Dedifferentiated amniotic fluid mesenchymal stem cell (primary cell): ENCODE results near the gene COL5A3.

Experiments
- DNase-seq: peaks from one replicate; pipeline ENCODE4 v3.0.0-alpha.2; 2016; ENCODE audit errors: extremely low spot score

The COL5A3 gene

GRCh38 chr19:10011974-10012373 lies 1.7 kb upstream of the COL5A3 start:
- DNase-seq, result no peak

GRCh38 chr19:10010939-10011338 lies 635 bp upstream of the COL5A3 start:
- DNase-seq, result no peak

- DNase-seq, result no peak
Measured at GRCh38 chr19:10009714-10010224, 535 bp downstream of the COL5A3 start.

- DNase-seq, result no peak
Measured at GRCh38 chr19:10008184-10008765, 2.0 kb downstream of the COL5A3 start.

- no peak for DNase-seq
Measured at GRCh38 chr19:10007371-10008183, 2.7 kb downstream of the COL5A3 start.

GRCh38 chr19:10006752-10007323 lies 3.5 kb downstream of the COL5A3 start:
- no peak for DNase-seq

GRCh38 chr19:10006335-10006708 lies 4.0 kb downstream of the COL5A3 start:
- no peak for DNase-seq

GRCh38 chr19:10005632-10006334 lies 4.5 kb downstream of the COL5A3 start:
- DNase-seq, result no peak

- no peak for DNase-seq
Measured at GRCh38 chr19:10004617-10005016, 5.7 kb downstream of the COL5A3 start.

GRCh38 chr19:10003271-10003670 lies 7.0 kb downstream of the COL5A3 start:
- DNase-seq, result no peak

GRCh38 chr19:10001899-10002298 lies 8.4 kb downstream of the COL5A3 start:
- DNase-seq, result no peak

- peak; percentile 69 for DNase-seq
Measured at GRCh38 chr19:10000171-10000826, 10.0 kb downstream of the COL5A3 start.

GRCh38 chr19:9996541-9996940 lies 13.8 kb downstream of the COL5A3 start:
- no peak for DNase-seq

GRCh38 chr19:9995999-9996398 lies 14.3 kb downstream of the COL5A3 start:
- DNase-seq, result no peak

GRCh38 chr19:9995084-9995483 lies 15.2 kb downstream of the COL5A3 start:
- DNase-seq, result no peak

- DNase-seq, result no peak
Measured at GRCh38 chr19:9991425-9992191, 18.7 kb downstream of the COL5A3 start.

- no peak for DNase-seq
Measured at GRCh38 chr19:9989504-9989903, 20.8 kb downstream of the COL5A3 start.

GRCh38 chr19:9986787-9987281 lies 23.5 kb downstream of the COL5A3 start:
- DNase-seq, result peak; percentile 27

- no peak for DNase-seq
Measured at GRCh38 chr19:9981406-9982260, 28.7 kb downstream of the COL5A3 start.

GRCh38 chr19:9972103-9972502 lies 38.2 kb downstream of the COL5A3 start:
- DNase-seq, result no peak
